ENCODE results near the gene CDH4.

The CDH4 gene

GRCh38 chr20:61670274-61670673 is 418.2 kb downstream of the CDH4 start:
- H3K4me3 ChIP-seq (ENCODE audit: low read length): no peak overlapping the region
- no peak overlapping the region for H3K27ac ChIP-seq (ENCODE audit: low read depth, low read length)
- H3K4me1 ChIP-seq (ENCODE audit: control insufficient read depth, insufficient read depth, low read length): no peaks in the 10 kb centered on the region
- H3K9ac ChIP-seq (ENCODE audit: low read length): no peak overlapping the region
- H3K27me3 ChIP-seq (ENCODE audit: control insufficient read depth, insufficient read depth, low read length): peaks cover 2% of the 10 kb centered on the region
- no peaks in the 10 kb centered on the region for H3K36me3 ChIP-seq (ENCODE audit: control insufficient read depth, insufficient read depth, low read length)

- Histone ChIP-seq H3K9ac (ENCODE audit: low read length) (no peak overlapping the region), H3K36me3 (ENCODE audit: control insufficient read depth, insufficient read depth, low read length) (no peaks in the 10 kb centered on the region), H3K27me3 (ENCODE audit: control insufficient read depth, insufficient read depth, low read length) (peaks cover 2% of the 10 kb centered on the region), H3K27ac (ENCODE audit: low read depth, low read length) (no peak overlapping the region), H3K4me1 (ENCODE audit: control insufficient read depth, insufficient read depth, low read length) (no peaks in the 10 kb centered on the region), H3K4me3 (ENCODE audit: low read length) (no peak overlapping the region)
These were observed 419.5 kb downstream of the CDH4 start for GRCh38 chr20:61671559-61671958.

GRCh38 chr20:61673152-61673847 is 421.2 kb downstream of the CDH4 start:
- H3K36me3 ChIP-seq (ENCODE audit: control insufficient read depth, insufficient read depth, low read length): no peaks in the 10 kb centered on the region
- no peaks in the 10 kb centered on the region for H3K27me3 ChIP-seq (ENCODE audit: control insufficient read depth, insufficient read depth, low read length)
- no peaks in the 10 kb centered on the region for H3K4me1 ChIP-seq (ENCODE audit: control insufficient read depth, insufficient read depth, low read length)
- no peak overlapping the region for H3K27ac ChIP-seq (ENCODE audit: low read depth, low read length)
- H3K4me3 ChIP-seq (ENCODE audit: low read length): no peak overlapping the region
- H3K9ac ChIP-seq (ENCODE audit: low read length): no peak overlapping the region

GRCh38 chr20:61674121-61674520 is 422.1 kb downstream of the CDH4 start:
- Histone ChIP-seq H3K27me3 (ENCODE audit: control insufficient read depth, insufficient read depth, low read length) (no peaks in the 10 kb centered on the region), H3K9ac (ENCODE audit: low read length) (no peak overlapping the region), H3K4me1 (ENCODE audit: control insufficient read depth, insufficient read depth, low read length) (no peaks in the 10 kb centered on the region), H3K4me3 (ENCODE audit: low read length) (no peak overlapping the region), H3K36me3 (ENCODE audit: control insufficient read depth, insufficient read depth, low read length) (no peaks in the 10 kb centered on the region), H3K27ac (ENCODE audit: low read depth, low read length) (no peak overlapping the region)

- H3K27ac ChIP-seq (ENCODE audit: low read depth, low read length): no peak overlapping the region
- no peaks in the 10 kb centered on the region for H3K4me1 ChIP-seq (ENCODE audit: control insufficient read depth, insufficient read depth, low read length)
- H3K9ac ChIP-seq (ENCODE audit: low read length): no peak overlapping the region
- no peaks in the 10 kb centered on the region for H3K27me3 ChIP-seq (ENCODE audit: control insufficient read depth, insufficient read depth, low read length)
- H3K36me3 ChIP-seq (ENCODE audit: control insufficient read depth, insufficient read depth, low read length): no peaks in the 10 kb centered on the region
- no peak overlapping the region for H3K4me3 ChIP-seq (ENCODE audit: low read length)
These were observed 422.6 kb downstream of the CDH4 start for GRCh38 chr20:61674688-61675087.

- Histone ChIP-seq H3K9ac (ENCODE audit: low read length) (no peak overlapping the region), H3K27ac (ENCODE audit: low read depth, low read length) (no peak overlapping the region), H3K4me1 (ENCODE audit: control insufficient read depth, insufficient read depth, low read length) (no peaks in the 10 kb centered on the region), H3K36me3 (ENCODE audit: control insufficient read depth, insufficient read depth, low read length) (no peaks in the 10 kb centered on the region), H3K27me3 (ENCODE audit: control insufficient read depth, insufficient read depth, low read length) (no peaks in the 10 kb centered on the region), H3K4me3 (ENCODE audit: low read length) (no peak overlapping the region)
These were observed 425.9 kb downstream of the CDH4 start for GRCh38 chr20:61677928-61678327.

GRCh38 chr20:61678437-61678836 is 426.4 kb downstream of the CDH4 start:
- Histone ChIP-seq H3K9ac (ENCODE audit: low read length) (no peak overlapping the region), H3K27me3 (ENCODE audit: control insufficient read depth, insufficient read depth, low read length) (no peaks in the 10 kb centered on the region), H3K4me3 (ENCODE audit: low read length) (no peak overlapping the region), H3K36me3 (ENCODE audit: control insufficient read depth, insufficient read depth, low read length) (no peaks in the 10 kb centered on the region), H3K27ac (ENCODE audit: low read depth, low read length) (no peak overlapping the region), H3K4me1 (ENCODE audit: control insufficient read depth, insufficient read depth, low read length) (no peaks in the 10 kb centered on the region)

GRCh38 chr20:61679473-61679872 is 427.4 kb downstream of the CDH4 start:
- Histone ChIP-seq H3K9ac (ENCODE audit: low read length) (no peak overlapping the region), H3K27ac (ENCODE audit: low read depth, low read length) (no peak overlapping the region), H3K4me3 (ENCODE audit: low read length) (no peak overlapping the region), H3K36me3 (ENCODE audit: control insufficient read depth, insufficient read depth, low read length) (no peaks in the 10 kb centered on the region), H3K27me3 (ENCODE audit: control insufficient read depth, insufficient read depth, low read length) (peaks cover 5% of the 10 kb centered on the region), H3K4me1 (ENCODE audit: control insufficient read depth, insufficient read depth, low read length) (no peaks in the 10 kb centered on the region)

GRCh38 chr20:61680096-61680495 is 428.0 kb downstream of the CDH4 start:
- no peaks in the 10 kb centered on the region for H3K4me1 ChIP-seq (ENCODE audit: control insufficient read depth, insufficient read depth, low read length)
- no peak overlapping the region for H3K4me3 ChIP-seq (ENCODE audit: low read length)
- no peaks in the 10 kb centered on the region for H3K36me3 ChIP-seq (ENCODE audit: control insufficient read depth, insufficient read depth, low read length)
- no peak overlapping the region for H3K9ac ChIP-seq (ENCODE audit: low read length)
- peaks cover 5% of the 10 kb centered on the region for H3K27me3 ChIP-seq (ENCODE audit: control insufficient read depth, insufficient read depth, low read length)
- no peak overlapping the region for H3K27ac ChIP-seq (ENCODE audit: low read depth, low read length)

GRCh38 chr20:61682114-61682995 is 430.3 kb downstream of the CDH4 start:
- H3K4me1 ChIP-seq (ENCODE audit: control insufficient read depth, insufficient read depth, low read length): no peaks in the 10 kb centered on the region
- no peak overlapping the region for H3K4me3 ChIP-seq (ENCODE audit: low read length)
- no peak overlapping the region for H3K9ac ChIP-seq (ENCODE audit: low read length)
- H3K36me3 ChIP-seq (ENCODE audit: control insufficient read depth, insufficient read depth, low read length): no peaks in the 10 kb centered on the region
- peaks cover 5% of the 10 kb centered on the region for H3K27me3 ChIP-seq (ENCODE audit: control insufficient read depth, insufficient read depth, low read length)
- H3K27ac ChIP-seq (ENCODE audit: low read depth, low read length): no peak overlapping the region

GRCh38 chr20:61682996-61683681 is 431.1 kb downstream of the CDH4 start:
- Histone ChIP-seq H3K4me1 (ENCODE audit: control insufficient read depth, insufficient read depth, low read length) (no peaks in the 10 kb centered on the region), H3K9ac (ENCODE audit: low read length) (no peak overlapping the region), H3K27ac (ENCODE audit: low read depth, low read length) (no peak overlapping the region), H3K36me3 (ENCODE audit: control insufficient read depth, insufficient read depth, low read length) (no peaks in the 10 kb centered on the region), H3K27me3 (ENCODE audit: control insufficient read depth, insufficient read depth, low read length) (peaks cover 5% of the 10 kb centered on the region), H3K4me3 (ENCODE audit: low read length) (no peak overlapping the region)

GRCh38 chr20:61683721-61684120 is 431.7 kb downstream of the CDH4 start:
- H3K27ac ChIP-seq (ENCODE audit: low read depth, low read length): no peak overlapping the region
- no peak overlapping the region for H3K4me3 ChIP-seq (ENCODE audit: low read length)
- H3K36me3 ChIP-seq (ENCODE audit: control insufficient read depth, insufficient read depth, low read length): no peaks in the 10 kb centered on the region
- peaks cover 5% of the 10 kb centered on the region for H3K27me3 ChIP-seq (ENCODE audit: control insufficient read depth, insufficient read depth, low read length)
- no peak overlapping the region for H3K9ac ChIP-seq (ENCODE audit: low read length)
- no peaks in the 10 kb centered on the region for H3K4me1 ChIP-seq (ENCODE audit: control insufficient read depth, insufficient read depth, low read length)
